B cell (primary cell): ENCODE data around the gene ABTB2.
"Not testable (repeated sequence)": the region's sequence is repeated elsewhere in the genome, so short reads cannot be mapped to it uniquely, and the experiment has no call there.

Experiments
- CTCF ChIP-seq: fragments of 200-600 bp; IDR thresholded peaks from one replicate; pipeline ENCODE4 v1.8.0; 2022; ENCODE audit warnings: antibody characterized with exemption, mild to moderate bottlenecking
- EZH2 ChIP-seq: IDR thresholded peaks from 2 replicates; pipeline ENCODE4 v1.6.1; 2012; ENCODE audit warnings: borderline replicate concordance, low read depth, mild to moderate bottlenecking, moderate library complexity, low read length; ENCODE audit not compliant: insufficient read depth, poor library complexity, severe bottlenecking

- not testable (repeated sequence) for TF ChIP-seq EZH2, CTCF
Measured at GRCh38 chr11:34218756-34219155, 139.1 kb downstream of the ABTB2 start.
